Stimulated activated CD4-positive, alpha-beta T cell treated with anti-CD3 and anti-CD28 coated beads, Interleukin-4, amount 100 ng/mL, for 24 hours (primary cell): ENCODE measurements around the gene BTD.
"Not testable (repeated sequence)": the region's sequence is repeated elsewhere in the genome, so short reads cannot be mapped to it uniquely, and the experiment has no call there.

Source experiments
- DNase-seq: peaks from one replicate; pipeline ENCODE4 v3.0.0-alpha.2; 2020

The BTD gene, protein sequence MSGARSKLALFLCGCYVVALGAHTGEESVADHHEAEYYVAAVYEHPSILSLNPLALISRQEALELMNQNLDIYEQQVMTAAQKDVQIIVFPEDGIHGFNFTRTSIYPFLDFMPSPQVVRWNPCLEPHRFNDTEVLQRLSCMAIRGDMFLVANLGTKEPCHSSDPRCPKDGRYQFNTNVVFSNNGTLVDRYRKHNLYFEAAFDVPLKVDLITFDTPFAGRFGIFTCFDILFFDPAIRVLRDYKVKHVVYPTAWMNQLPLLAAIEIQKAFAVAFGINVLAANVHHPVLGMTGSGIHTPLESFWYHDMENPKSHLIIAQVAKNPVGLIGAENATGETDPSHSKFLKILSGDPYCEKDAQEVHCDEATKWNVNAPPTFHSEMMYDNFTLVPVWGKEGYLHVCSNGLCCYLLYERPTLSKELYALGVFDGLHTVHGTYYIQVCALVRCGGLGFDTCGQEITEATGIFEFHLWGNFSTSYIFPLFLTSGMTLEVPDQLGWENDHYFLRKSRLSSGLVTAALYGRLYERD

DNA sequence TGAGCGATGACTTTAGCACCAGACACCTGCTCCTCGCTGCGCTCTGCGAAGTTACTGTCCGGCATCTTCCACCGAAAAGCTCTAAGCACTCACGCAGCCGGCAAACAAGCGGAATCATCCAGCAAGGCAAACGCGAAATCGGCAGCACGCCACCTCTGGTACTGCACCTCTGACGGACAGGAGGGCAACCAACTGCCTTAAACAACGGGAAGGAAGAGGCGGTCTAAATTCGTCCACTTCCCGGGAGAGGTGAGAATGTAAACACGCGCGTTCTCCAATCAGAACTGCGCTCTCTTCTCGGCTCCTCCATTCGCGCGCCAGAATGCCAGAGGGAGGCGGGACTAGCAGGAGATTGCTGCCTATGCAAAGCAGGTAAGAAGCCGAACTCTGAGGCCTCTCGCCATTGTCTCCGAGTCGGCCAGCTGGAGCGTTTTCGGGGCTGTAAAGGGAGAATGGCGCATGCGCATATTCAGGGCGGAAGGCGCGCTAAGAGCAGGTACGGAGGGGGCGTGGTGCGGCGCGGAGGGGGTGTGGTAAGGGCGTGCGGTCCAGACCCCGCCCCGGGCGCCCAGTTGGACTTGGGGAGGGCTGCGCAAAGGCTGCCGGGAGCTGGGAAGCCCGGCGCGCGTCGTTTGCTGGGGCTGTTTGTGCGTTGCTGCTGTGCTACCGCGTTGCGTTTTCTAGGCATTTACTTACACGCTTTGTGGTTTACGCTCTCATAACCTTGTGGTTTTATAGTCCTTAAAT lies at the start of gene BTD, which contains the start of gene HACL1:
Gene BTD (plus strand): TSS at position 347 of the 747 bp plus-strand sequence. CDS start 33,695 bp downstream, outside the sequence.
Gene HACL1 (minus strand): TSS at position 171 of the 747 bp plus-strand sequence. CDS start 106 bp downstream, at position 65.
- peak; percentile 99 for DNase-seq

DNA sequence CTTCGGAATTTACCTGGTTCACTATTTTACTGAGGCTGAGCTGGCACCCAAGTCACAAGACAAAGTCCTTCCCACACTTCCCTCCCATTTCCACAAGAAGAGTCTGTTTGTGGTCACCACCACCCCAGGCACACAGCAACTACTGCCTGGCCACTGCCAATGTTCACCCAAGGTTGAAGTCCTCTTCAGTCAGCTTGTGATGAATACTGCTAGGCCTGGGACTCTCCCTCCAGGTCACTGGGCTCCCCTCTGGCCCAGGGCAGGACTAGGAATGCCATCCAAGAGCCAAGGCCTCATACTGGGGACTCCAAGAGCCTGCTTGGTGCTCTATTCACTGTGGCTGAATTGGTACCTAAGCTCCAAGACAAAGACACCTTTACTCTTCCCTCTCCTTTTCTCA lies 49.6 kb upstream of the BTD start:
- DNase-seq, result no peak

DNA sequence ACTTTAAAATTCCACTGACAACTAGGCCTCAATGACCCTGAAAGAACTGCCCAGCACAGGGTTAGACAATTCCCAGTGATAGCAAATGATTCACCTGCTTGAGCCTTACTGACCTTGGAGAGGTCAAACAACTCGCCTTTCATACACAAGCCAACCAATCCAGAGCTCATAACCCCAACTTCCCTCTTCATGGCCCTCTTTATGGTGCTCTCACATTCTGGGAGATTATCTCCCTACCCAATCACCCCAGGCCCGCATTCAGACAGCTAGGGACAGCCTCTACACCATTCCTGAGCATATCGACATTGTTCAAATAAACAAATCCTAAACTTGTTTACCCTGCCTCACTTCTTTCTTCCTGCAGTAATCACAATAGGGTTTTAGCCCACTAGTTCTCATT lies 47.8 kb upstream of the BTD start:
- no peak for DNase-seq

DNA sequence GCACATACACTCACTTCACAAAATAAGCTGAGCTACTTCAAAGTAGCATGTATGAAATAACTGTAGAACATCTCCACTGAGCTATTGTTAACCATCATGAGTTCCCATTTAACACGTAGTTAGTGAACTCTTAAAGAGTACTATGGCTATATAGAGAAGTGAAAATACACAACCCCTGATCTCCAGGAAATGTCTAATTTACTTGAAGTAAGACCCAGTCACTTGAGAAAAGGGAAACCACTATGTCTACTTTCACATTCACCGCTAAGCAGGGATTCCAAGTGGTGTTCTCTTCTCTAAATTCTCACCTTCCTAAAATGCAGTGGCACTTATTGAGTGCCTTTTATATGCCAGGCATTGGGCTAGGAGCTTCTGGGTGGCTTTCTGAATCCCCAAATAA lies 45.0 kb upstream of the BTD start:
- DNase-seq, result no peak

DNA sequence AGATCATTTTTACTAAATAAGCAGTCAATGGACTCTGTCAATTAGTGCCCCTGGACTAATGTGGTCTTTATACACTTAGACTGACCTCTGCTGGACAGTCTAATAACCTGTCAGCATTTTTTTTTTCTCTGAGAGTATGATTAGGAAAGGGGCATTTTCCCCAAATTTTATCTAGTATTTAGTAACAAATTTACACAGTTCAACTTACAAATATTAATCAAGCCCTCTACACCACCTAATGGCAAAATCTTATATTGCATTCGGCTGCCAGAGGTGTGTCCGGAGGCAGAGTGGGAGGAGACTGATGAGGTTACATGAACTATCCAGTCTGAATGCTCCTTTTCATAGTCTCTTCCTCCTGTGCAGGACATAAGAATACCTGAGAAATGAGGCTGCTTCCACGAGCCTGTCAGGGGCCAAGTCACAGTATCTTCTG lies 44.0 kb upstream of the BTD start:
- DNase-seq, result peak; percentile 59

DNA sequence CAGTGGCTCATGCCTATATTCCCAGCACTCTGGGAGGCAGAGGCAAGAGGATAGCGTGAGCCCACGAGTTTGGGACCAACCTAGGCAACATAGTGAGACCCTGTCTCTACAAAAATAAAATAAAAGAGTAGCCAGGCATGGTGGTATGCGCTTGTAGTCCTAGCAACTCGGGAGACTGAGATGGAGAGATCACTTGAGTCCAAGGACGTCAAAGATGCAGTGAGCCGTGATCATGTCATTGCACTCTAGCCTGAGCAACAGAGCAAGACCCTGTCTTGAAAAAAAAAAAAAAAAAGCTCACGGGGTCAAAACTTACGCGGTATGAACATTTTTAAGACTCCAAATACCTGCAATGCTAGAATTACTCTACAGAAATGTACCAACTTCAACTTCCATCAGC lies 43.0 kb upstream of the BTD start:
- DNase-seq, result no peak

DNA sequence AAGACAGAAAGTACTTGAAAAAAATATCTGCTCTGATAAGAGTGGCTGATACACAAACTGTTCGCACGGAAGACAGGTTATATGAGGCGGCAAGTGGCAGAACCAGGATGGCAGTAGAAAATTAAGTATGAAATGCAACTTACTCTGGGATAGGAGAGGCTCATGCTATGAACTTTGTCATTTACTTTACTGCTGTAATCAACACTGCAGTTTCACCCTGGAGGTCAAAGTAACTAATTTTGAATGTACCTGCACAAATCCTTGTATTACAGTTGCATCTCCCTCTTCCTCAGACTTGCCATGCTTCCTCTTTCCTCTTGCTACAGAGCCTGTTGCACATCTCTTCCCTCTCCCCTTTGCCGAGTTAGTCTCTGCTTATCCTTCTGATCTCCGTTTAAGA lies 39.0 kb upstream of the BTD start:
- DNase-seq, result no peak

DNA sequence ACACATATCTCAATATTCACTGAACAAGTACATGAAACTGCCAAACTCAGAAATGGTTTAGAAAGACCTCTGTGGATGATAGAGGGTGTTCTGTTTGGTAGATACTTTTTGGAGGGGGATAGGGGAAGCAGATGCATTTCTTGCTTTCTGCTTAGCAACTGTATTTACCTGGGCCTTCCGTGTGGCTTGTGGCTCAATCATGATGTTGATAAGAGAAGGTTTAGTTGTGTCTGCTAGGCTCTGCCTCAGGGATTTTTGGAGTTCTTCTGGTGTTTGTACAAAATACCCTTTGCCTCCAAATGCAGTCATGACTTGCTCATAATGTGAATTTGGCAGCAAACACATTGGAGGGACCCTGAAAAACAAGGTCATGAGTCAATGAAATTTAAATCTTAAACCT lies 38.4 kb upstream of the BTD start:
- DNase-seq, result no peak

DNA sequence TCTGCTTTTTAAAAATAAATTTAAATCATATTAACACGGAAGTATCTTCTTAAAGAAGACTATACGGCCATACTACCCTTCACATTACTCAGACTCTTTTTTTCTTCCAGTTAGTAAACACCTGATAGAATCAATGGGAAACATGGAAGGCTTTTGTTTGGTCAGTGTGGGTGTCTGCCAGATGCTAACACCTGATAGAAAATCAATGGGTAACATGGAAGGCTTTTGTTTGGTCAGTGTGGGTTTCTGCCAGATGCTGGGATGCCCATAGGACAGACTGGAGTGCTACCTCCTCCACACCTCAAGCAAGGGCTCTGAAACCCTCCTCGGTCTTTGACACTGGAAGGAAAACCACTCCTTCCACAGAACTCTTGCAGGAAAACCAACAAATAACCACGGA lies 29.4 kb upstream of the BTD start:
- no peak for DNase-seq

DNA sequence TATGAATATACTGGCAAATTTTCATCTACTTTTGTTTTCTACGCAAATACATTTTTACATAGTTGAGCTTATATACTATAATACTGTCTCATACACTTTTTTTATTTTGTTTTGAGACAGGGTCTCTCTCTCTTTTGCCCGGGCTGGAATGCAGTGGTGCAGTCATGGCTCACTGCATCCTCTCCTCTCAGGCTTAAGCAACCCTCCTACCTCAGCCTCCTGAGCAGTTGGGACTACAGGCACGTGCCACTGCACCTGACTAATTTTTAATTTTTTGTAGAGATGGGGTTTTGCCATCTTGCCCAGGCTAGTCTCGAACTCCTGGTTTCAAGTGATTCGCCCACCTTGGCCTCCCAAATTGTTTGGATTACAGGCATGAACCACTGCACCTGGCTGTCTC lies 26.1 kb upstream of the BTD start:
- no peak for DNase-seq

DNA sequence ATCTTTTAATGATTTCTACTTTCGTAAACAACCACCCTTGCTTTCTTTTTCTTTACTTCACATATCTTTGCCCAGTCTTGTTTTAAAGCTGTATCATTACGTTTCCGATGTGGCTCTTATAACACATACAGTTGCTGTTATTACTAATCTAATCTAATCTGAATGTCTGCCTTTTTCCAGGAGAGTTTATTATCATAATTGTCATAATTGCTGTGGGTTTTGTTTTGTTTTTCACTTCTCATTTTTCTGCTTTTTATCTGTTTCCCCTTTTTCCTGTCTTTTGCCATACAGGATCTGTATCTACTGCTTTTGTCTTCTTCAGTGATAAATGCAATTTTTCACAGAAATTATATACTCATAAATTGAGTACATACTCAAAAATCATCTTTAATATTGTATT lies 25.1 kb upstream of the BTD start:
- no peak for DNase-seq

DNA sequence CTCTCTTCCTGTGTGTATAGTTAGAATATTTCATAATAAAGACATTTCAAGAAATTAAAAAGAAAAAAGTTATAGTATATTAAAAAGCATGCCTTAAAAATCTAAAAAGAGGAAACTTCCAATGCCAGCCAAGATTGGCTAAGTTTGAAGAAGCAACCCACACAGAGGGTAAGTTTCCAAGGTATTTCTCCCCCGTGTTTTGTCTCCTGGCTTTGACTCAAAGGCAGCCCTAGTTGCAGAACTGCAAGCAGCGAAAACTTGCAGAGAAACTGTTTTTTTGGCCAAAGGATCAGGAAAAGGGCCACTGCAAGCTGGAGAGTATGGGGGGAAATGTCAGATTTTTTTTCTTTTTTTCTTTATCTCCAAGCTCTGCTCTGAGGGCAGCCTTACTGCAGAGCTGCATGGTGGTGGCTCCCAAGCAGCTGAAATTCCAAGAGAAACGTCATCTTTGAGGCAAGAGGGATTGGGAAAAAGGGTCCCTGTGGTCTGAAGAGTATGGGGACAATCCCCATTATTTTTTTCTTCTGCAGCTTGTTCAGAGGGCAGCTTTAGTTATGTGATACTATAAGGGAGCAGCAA lies 23.2 kb upstream of the BTD start:
- DNase-seq, result no peak

DNA sequence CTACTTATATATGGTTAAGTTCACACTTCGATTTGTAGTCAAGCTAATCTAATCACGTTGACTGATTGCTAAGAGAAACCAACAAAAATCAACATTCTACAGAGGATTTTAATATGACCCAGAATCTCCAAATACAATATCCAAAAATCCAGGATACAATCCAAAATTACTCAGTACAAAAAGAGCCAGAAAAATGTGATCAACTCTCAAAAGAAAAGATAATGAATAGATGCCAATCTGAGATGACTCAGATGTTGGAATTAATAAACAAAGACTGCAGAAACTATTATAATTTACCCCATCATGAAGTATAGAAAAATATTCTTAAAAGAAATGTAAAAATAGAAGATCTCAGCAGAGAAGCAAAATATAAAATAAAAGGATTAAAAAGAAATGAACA lies 22.5 kb upstream of the BTD start:
- DNase-seq, result no peak

DNA sequence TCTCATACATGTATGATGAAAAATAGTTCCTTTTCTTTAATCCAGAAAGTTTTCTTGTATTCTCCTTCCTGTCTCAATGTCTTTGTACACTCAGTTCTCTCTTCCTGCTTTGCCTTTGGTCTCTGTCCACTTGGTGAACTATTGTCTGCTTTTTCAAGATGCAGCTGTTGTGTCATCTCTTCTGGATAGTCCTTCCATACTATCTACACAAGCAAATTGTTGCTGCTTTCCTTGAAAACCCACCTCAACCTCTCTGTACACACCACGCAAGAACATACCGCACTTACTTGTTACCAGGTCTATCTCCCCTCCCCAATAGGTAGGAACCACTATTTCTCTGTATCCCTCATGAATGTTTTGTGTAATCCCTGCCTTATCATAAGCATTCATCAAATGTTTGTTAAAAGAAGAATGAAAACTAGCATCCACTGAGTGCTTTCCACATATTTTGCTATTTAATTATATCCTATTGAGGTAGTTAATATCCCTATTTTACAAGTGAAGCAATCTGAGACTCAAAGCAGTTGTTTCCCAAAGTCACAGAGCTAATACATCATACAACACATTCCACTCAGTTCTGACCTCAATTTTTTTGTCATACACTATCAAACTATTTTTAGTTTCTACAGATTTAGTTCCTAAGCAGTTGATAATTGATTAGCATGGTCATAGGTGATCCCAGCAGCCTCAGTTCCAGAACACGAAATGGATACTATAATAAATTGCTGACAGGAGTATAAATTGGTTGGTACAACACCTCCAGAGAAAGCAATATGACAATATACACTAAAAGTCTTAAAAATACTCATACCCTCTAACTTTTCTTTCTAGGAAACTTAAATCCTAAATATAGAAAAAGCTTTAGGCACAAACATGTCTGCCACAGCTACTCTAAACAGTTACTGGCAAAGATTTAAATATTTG lies 19.8 kb upstream of the BTD start:
- no peak for DNase-seq

DNA sequence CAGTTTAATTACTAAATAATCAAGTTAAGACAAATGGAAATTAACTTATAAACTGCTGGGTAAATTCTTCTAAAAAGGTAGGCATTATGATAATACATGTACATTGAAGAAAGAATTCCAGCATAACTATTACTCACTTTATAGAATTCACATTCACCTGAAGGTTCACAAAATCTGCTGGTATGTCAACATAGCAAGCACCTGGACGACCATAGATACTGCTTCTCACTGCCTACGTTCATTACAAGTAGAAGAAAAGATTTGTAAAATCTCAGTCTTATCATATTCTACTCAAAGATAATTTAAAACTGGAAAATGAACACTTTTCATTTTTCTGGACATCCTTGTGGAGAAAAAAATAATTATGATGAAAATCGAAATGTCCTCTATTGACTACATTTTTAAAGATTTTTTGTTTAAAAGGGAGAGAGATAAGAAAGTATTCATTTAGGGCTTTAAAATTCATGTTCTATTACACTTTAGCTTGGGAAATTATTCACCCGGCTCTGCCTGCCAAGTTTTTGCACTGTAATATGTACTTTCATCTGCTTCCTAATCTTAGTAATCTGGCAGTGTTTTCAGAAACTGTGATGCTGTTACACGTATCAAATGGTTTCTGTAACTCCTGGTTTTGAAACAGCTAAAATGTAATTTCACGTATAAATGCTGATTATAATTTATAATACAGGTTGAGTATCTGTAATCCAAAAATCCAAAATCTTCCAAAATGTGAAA lies 16.3 kb upstream of the BTD start:
- DNase-seq, result no peak

DNA sequence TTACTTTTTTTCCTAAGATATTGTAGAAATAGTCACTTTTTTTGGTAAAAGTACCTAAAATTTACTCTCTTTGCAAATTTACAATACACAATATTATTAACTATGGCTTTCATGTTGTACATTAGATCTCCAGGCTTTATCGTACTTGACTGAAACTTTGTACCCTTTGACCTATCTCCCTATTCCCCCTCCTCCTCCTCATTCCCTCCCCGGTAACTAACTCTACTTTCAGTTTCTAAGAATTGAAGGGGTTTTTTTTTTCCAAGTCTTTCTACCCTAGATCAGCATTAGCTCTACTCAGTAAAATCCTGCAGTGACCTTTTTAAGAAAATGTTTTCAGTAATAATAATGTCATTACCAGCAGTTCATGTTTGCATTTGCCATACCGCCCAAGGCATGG lies 10.3 kb upstream of the BTD start:
- DNase-seq, result no peak

DNA sequence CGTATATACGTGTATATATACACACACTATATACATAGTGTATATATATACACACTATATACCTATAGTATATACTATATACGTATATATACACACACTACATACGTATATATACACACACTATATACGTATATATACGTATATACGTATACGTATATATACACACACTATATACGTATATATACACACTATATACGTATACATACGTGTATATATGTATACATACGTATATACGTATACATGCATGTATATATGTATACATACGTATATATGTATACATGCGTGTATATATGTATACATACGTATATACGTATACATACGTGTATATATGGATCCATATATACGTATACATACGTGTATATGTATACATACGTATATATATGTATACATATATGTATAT lies 9.6 kb upstream of the BTD start:
- DNase-seq, result no peak

DNA sequence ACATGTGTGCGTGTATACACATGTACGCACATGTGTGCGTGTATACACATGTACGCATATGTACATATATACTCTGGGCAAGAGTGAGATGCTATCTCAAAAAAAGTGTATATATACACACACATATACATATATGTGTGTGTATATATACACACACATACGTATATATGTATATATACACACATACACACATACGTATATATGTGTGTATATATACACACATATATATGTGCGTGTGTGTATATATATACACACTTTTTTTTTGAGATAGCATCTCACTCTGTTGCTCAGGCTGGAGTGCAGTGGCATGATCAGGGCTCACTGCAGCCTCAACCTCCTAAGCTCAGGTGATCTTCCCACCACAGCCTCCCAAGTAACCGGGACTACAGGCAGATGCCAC lies 8.6 kb upstream of the BTD start:
- DNase-seq, result no peak

DNA sequence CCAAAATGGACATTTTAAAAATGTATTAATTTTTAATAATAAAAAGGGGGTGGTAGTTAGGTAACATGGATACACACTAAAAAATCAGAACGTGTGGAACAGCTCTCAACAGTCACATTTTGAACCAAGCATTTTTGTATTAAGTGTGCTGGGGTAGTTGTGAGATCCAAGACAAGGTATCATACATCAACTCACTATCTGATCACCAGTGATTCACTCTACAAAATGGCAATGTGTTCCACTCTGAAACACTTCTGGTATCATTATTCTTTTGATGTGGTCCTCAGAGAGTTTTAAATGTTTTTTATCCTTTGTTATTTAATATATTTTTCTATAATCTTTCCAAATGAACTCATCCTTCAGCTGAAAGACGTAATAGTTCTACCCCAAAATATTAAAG lies 5.6 kb upstream of the BTD start:
- no peak for DNase-seq

DNA sequence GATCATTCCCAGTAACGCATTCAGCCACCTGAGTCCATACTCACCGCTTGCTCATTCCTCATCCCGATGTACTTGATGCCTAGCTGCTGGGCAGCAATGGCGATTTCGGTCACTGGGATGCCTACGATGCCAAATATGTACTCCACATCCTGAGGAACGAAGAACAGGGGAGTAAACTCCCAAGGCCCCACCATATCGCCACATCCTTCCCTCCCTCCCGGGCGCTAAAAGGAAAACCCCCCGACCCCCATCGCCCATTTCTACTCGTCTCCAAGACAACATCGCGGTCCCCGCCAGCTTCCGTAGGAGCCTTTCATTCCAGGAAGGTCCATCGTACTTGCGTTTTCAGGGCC lies 523 bp upstream of the BTD start:
- DNase-seq, result no peak

DNA sequence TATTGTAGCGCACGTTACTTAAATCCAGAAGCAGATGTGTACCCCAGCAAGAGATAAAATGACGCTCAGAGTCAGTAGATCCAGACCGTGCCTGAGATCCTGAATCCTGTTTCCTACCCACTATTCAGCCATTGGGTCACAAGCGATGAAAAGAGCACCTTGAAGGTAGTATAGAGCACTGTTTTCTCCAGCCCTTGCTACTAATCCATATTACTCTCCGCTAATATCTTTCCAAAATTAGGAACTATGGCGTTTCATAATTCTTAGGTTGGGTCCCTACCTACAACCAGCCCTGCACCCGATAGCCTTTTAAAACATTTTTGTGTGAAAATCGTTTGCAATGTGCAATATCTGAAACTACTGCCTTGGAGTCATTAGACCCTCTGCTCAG lies 596 bp downstream of the BTD start:
- no peak for DNase-seq

DNA sequence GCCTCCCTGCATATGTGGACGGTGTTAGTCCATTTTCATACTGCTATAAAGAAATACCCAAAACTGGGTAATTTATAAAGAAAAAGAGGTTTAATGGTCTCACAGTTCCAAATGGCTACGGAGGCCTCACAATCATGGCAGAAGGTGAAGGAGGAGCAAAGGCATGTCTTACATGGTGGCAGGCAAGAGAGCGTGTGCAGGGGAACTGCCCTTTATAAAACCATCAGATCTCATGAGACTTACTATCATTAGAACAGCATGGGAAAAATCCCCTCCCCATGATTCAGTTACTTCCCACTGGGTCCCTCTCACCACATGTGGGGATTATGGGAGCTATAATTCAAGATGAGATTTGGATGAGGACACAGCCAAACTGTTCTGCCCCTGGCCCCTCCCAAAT lies 1.3 kb downstream of the BTD start:
- not testable (repeated sequence) for DNase-seq
